PFSK-1 (cell line): Measurements from ENCODE around the gene ADAMTSL5.

Experiments
- FOXP2 ChIP-seq: optimal IDR thresholded peaks from 2 replicates; pipeline ENCODE3; 2011; ENCODE audit warnings: borderline replicate concordance, control low read depth, inconsistent platforms; ENCODE audit not compliant: insufficient read depth; ENCODE audit errors: extremely low read length, extremely low read depth
- POLR2AphosphoS5 ChIP-seq: IDR thresholded peaks from 2 replicates; pipeline ENCODE4 v1.6.1; 2012; ENCODE audit warnings: low read depth, mild to moderate bottlenecking, control low read depth, low read length, moderate library complexity
- SIN3A ChIP-seq: IDR thresholded peaks from 2 replicates; pipeline ENCODE4 v1.6.1; 2012; ENCODE audit warnings: mild to moderate bottlenecking, low read length, moderate library complexity, borderline replicate concordance; ENCODE audit not compliant: insufficient read depth
- TAF1 ChIP-seq: IDR thresholded peaks from 2 replicates; pipeline ENCODE4 v1.6.1; 2012; ENCODE audit warnings: low read length, control low read depth, borderline replicate concordance; ENCODE audit not compliant: insufficient read depth
- TF ChIP-seq, protein P1 (sequence below), 2 experiments: IDR thresholded peaks; 2 replicates each; pipeline versions ENCODE4 v1.6.1 to v1.8.0; 2011 to 2012; ENCODE audit warnings: low read depth in 2 of 2, low read length in 2 of 2, control low read depth in 1 of 2, inconsistent platforms in 1 of 2, mild to moderate bottlenecking in 1 of 2, moderate library complexity in 1 of 2; ENCODE audit not compliant: insufficient read depth in 1 of 2

ADAMTSL5 gene

GRCh38 chr19:1473085-1473851 is 39.6 kb downstream of the ADAMTSL5 start:
- TF ChIP-seq, protein P1, sequence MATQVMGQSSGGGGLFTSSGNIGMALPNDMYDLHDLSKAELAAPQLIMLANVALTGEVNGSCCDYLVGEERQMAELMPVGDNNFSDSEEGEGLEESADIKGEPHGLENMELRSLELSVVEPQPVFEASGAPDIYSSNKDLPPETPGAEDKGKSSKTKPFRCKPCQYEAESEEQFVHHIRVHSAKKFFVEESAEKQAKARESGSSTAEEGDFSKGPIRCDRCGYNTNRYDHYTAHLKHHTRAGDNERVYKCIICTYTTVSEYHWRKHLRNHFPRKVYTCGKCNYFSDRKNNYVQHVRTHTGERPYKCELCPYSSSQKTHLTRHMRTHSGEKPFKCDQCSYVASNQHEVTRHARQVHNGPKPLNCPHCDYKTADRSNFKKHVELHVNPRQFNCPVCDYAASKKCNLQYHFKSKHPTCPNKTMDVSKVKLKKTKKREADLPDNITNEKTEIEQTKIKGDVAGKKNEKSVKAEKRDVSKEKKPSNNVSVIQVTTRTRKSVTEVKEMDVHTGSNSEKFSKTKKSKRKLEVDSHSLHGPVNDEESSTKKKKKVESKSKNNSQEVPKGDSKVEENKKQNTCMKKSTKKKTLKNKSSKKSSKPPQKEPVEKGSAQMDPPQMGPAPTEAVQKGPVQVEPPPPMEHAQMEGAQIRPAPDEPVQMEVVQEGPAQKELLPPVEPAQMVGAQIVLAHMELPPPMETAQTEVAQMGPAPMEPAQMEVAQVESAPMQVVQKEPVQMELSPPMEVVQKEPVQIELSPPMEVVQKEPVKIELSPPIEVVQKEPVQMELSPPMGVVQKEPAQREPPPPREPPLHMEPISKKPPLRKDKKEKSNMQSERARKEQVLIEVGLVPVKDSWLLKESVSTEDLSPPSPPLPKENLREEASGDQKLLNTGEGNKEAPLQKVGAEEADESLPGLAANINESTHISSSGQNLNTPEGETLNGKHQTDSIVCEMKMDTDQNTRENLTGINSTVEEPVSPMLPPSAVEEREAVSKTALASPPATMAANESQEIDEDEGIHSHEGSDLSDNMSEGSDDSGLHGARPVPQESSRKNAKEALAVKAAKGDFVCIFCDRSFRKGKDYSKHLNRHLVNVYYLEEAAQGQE (IDR thresholded peaks at IDR 0.05; ENCODE audit: insufficient read depth in 1 of 2, low read depth in 2 of 2, low read length in 2 of 2): no peak
- peak; percentile 17; the same call in 1 of the 2 replicates for TF ChIP-seq POLR2AphosphoS5

DNA sequence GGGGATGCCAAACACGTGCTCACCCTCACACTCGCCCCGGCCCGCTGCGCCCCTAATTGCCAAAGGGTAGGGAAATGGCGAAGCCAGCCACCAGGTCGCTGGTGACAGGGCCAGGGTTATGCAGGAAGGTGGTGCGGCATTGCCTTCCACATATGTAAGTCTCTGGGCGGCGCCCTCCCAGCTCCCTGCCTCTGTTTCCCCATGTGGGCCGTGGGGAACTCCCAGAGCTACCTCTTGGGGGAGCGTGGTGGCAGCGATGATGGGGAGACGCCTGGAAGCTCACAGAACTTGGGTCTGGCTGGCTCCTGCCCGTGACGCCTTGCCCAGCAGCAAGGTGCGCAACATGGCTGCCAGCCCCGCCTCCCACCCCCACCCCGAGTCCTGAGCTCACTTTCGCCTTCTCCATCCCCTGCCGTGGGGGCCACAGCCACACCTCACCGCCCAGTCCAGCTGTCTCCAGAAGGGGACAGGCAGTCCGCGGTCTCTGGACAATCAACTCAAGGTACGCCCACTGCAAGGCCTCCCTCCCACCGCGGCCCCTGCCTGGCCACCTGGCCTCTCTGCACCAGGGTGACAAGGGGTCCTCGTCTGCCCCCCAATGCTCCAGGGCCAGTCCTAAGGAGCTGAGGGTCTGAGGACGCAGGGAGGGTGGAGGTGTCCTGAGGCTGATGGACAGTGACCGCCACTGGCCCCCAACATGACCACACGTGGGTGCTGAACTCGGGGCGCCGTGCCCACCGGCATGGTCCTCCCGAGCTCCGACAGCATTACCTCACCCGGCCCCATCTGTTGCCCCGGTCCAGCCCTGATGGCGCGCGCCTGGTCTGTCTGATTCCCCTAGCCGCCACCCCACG is 40.4 kb downstream of the ADAMTSL5 start:
- TF ChIP-seq POLR2AphosphoS5 (no peak), FOXP2 (no peak), SIN3A (no peak), TAF1 (no peak)
- TF ChIP-seq, protein P1 (IDR thresholded peaks at IDR 0.05; ENCODE audit: insufficient read depth in 1 of 2, low read depth in 2 of 2, low read length in 2 of 2): no peak

GRCh38 chr19:1471515-1472160 is 41.2 kb downstream of the ADAMTSL5 start:
- TF ChIP-seq, protein P1 (IDR thresholded peaks at IDR 0.05; ENCODE audit: insufficient read depth in 1 of 2, low read depth in 2 of 2, low read length in 2 of 2): no peak
- no peak for TF ChIP-seq POLR2AphosphoS5

- TF ChIP-seq POLR2AphosphoS5 (no peak), FOXP2 (peak; percentile 20)
These were observed 41.8 kb downstream of the ADAMTSL5 start for GRCh38 chr19:1471010-1471514.

DNA sequence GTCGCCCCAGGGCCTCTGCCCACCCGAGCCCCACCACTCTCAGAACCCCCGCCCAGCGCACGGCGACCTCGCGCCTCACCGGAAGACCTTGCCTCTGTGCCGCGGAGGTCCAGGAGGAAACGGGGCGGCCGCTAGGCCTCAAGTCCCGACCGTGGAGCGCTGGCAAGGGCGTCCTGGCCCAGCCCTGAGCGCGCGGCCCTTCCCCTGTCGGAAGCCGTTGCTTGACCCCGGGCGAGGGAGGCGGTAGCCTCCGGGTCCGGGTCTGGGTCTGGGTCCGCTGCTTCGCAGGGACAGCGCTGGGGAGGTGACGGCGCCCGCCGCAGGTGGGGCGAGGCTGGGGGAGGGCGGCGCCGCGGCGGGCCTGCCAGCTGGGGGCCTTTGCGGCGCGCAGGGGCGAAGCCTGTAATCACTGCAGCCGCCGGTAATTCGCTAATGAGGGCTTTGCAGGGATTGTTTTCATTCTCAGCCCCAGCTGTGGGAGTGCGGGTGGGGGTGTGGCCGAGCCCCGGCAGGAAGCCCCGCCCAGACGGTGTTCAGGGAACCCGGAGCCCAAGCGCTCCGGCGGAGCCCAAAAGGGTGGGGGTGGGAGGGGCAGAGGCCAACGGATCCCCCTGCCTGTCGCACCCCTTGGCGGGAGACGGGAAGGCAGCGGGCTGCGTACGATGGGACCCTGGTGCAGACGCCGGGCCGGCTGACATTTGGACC is 42.4 kb downstream of the ADAMTSL5 start:
- TF ChIP-seq FOXP2 (peak; percentile 47), SIN3A (peak; percentile 86; the same call in 1 of the 2 replicates)
- TF ChIP-seq, protein P1 (IDR thresholded peaks at IDR 0.05; ENCODE audit: insufficient read depth in 1 of 2, low read depth in 2 of 2, low read length in 2 of 2): no peak
